Measurements from ENCODE around the gene ERN1. TPM values are rescaled to one million over a fixed set of nuclear protein-coding genes. Genes with fewer than 3 reads are reported as not detected.
A peak's percentile ranks its signal among the peaks of the same experiment; 100 is the strongest.

The ERN1 gene
- total and polyA plus RNA-seq, 2 donors from 2014 or later: 2.8 to 37.0 TPM

- peak overlapping the region in 2 of 3 donors; percentile 10 to 12 for H3K9ac ChIP-seq (ENCODE audit: low read length in 3 of 3)
- no peaks in the 10 kb centered on the region for H3K27me3 ChIP-seq (ENCODE audit: control insufficient read depth, insufficient read depth, low read length)
- no peaks in the 10 kb centered on the region for H3K36me3 ChIP-seq (ENCODE audit: control insufficient read depth in 2 of 3, insufficient read depth in 3 of 3, low read length in 3 of 3)
- intact Hi-C loops (cut with DNase I): no loop called here
- peak overlapping the region in 1 of 2 donors; percentile 59 for H3K27ac ChIP-seq (ENCODE audit: low read depth in 2 of 2, low read length in 2 of 2)
- H3K4me1 ChIP-seq (ENCODE audit: control insufficient read depth in 2 of 3, insufficient read depth in 2 of 3, low read depth in 1 of 3, low read length in 3 of 3): peaks cover 0 to 15% (median 3%) of the 10 kb centered on the region in 3 donors
- DNase-seq (peak in 2 of 5 donors; percentile 48 to 80), FAIRE-seq (no peak)
- H3K4me3 ChIP-seq (ENCODE audit: low read length in 3 of 3): peak overlapping the region in 1 of 3 donors; percentile 29
- H3K9me3 ChIP-seq (ENCODE audit: control insufficient read depth in 2 of 3, insufficient read depth in 1 of 3, low read length in 3 of 3): no peaks in the 10 kb centered on the region
- TF ChIP-seq, protein P1, sequence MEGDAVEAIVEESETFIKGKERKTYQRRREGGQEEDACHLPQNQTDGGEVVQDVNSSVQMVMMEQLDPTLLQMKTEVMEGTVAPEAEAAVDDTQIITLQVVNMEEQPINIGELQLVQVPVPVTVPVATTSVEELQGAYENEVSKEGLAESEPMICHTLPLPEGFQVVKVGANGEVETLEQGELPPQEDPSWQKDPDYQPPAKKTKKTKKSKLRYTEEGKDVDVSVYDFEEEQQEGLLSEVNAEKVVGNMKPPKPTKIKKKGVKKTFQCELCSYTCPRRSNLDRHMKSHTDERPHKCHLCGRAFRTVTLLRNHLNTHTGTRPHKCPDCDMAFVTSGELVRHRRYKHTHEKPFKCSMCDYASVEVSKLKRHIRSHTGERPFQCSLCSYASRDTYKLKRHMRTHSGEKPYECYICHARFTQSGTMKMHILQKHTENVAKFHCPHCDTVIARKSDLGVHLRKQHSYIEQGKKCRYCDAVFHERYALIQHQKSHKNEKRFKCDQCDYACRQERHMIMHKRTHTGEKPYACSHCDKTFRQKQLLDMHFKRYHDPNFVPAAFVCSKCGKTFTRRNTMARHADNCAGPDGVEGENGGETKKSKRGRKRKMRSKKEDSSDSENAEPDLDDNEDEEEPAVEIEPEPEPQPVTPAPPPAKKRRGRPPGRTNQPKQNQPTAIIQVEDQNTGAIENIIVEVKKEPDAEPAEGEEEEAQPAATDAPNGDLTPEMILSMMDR (IDR thresholded peaks at IDR 0.05; ENCODE audit: borderline replicate concordance, extremely low read depth, insufficient read depth): no peak
Measured at GRCh38 chr17:64005734-64006167, 124.2 kb downstream of the ERN1 start.

GRCh38 chr17:64004903-64005733 is 124.8 kb downstream of the ERN1 start:
- Histone ChIP-seq H3K4me3 (ENCODE audit: low read length in 3 of 3) (peak overlapping the region in 1 of 3 donors; percentile 29), H3K27ac (ENCODE audit: low read depth in 2 of 2, low read length in 2 of 2) (no peak overlapping the region), H3K4me1 (ENCODE audit: control insufficient read depth in 2 of 3, insufficient read depth in 2 of 3, low read depth in 1 of 3, low read length in 3 of 3) (peaks cover 0 to 15% (median 3%) of the 10 kb centered on the region in 3 donors), H3K9me3 (ENCODE audit: control insufficient read depth in 2 of 3, insufficient read depth in 1 of 3, low read length in 3 of 3) (no peaks in the 10 kb centered on the region), H3K36me3 (ENCODE audit: control insufficient read depth in 2 of 3, insufficient read depth in 3 of 3, low read length in 3 of 3) (no peaks in the 10 kb centered on the region), H3K9ac (ENCODE audit: low read length in 3 of 3) (no peak overlapping the region), H3K27me3 (ENCODE audit: control insufficient read depth, insufficient read depth, low read length) (no peaks in the 10 kb centered on the region)
- TF ChIP-seq, protein P1 (IDR thresholded peaks at IDR 0.05; ENCODE audit: borderline replicate concordance, extremely low read depth, insufficient read depth): no peak
- DNase-seq (no peak), FAIRE-seq (no peak)
- intact Hi-C loops (cut with DNase I): no loop called here

DNA sequence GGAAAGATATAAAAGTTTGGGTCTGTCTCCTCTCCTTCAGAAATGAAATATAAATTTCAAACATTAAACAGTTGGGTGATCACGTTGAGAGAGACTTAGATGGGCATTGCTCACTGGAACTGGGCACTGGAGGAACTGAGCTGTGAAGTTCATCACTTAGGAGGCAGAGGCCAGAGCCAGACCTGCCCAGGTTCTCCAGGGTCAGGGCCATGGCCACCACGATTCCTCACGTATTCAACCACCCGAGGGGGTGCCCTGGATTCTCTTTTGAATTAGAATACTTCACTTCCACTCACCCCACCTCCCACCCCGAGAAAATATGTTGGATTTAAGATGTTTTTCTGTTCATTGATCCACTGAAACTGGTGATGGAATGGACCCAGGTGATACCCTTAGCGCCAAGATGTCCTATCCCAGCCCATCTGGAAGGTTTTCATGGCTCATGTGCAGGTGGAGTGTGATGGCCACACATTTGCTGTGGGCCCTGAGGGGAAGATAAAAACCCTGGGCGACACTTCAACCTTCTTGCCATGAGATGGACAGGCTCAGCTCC is 125.7 kb downstream of the ERN1 start:
- TF ChIP-seq, protein P1 (IDR thresholded peaks at IDR 0.05; ENCODE audit: borderline replicate concordance, extremely low read depth, insufficient read depth): no peak
- Histone ChIP-seq H3K9ac (ENCODE audit: low read length in 3 of 3) (no peak overlapping the region), H3K27me3 (ENCODE audit: control insufficient read depth, insufficient read depth, low read length) (no peaks in the 10 kb centered on the region), H3K36me3 (ENCODE audit: control insufficient read depth in 2 of 3, insufficient read depth in 3 of 3, low read length in 3 of 3) (no peaks in the 10 kb centered on the region), H3K4me1 (ENCODE audit: control insufficient read depth in 2 of 3, insufficient read depth in 2 of 3, low read depth in 1 of 3, low read length in 3 of 3) (peaks cover 0 to 15% (median 3%) of the 10 kb centered on the region in 3 donors), H3K9me3 (ENCODE audit: control insufficient read depth in 2 of 3, insufficient read depth in 1 of 3, low read length in 3 of 3) (no peaks in the 10 kb centered on the region), H3K27ac (ENCODE audit: low read depth in 2 of 2, low read length in 2 of 2) (no peak overlapping the region), H3K4me3 (ENCODE audit: low read length in 3 of 3) (no peak overlapping the region)
- FAIRE-seq: no peak
- no peak for DNase-seq
- intact Hi-C loops (cut with DNase I): no loop called here
